ENCODE results near the gene SF3B1.

The SF3B1 gene

DNA sequence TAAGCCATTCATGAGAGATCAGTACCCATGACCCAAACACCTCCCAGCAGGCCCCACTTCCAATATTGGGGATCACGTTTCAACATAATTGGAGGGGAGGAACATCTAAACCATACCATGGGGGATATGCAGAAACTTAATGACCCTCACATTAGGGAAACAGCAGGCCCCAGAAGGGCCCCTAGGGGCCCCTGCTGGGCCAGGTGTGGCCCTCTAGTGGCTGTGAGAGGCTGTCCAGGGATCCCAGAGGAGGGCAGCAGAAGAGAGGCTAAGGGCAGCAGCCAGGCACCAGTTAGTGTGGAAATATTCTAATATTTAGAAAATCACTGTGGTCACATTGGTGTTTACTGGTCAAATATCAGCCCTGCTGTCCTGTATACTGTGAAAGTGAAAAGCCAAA lies 75.0 kb downstream of the SF3B1 start:
- no peak for DNase-seq (ENCODE audit: low read depth)
- TF ChIP-seq, protein P1, sequence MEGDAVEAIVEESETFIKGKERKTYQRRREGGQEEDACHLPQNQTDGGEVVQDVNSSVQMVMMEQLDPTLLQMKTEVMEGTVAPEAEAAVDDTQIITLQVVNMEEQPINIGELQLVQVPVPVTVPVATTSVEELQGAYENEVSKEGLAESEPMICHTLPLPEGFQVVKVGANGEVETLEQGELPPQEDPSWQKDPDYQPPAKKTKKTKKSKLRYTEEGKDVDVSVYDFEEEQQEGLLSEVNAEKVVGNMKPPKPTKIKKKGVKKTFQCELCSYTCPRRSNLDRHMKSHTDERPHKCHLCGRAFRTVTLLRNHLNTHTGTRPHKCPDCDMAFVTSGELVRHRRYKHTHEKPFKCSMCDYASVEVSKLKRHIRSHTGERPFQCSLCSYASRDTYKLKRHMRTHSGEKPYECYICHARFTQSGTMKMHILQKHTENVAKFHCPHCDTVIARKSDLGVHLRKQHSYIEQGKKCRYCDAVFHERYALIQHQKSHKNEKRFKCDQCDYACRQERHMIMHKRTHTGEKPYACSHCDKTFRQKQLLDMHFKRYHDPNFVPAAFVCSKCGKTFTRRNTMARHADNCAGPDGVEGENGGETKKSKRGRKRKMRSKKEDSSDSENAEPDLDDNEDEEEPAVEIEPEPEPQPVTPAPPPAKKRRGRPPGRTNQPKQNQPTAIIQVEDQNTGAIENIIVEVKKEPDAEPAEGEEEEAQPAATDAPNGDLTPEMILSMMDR (IDR thresholded peaks at IDR 0.05; ENCODE audit: low read depth, low read length, missing control alignments): no peak
- in situ Hi-C loops (cut with HindIII; ENCODE audit: low sequenced_read_pairs): loop anchor here (5.0 kb wide), 1 partner anchor 78 kb away; no protein-coding TSS in a partner anchor
- H3K4me3 ChIP-seq (ENCODE audit: low read depth, low read length): no peak overlapping the region

DNA sequence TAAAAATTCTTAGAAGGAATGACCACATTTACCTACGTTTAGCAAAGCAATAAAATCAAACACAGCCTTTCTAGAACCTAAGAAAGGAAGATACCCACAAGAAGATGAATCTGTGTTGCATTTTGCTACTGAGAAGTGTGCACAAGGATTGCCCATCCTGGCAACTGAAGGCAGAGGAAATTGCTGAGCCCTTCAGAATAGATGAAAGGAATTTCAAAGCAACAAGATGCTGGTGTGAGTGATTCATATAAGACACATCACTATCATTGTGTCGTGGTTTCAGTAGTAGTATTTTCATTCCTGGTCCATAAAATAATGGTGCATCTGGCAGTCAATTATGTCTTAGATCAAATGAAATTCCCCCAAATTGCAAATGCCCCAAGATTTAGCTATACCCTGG lies 75.9 kb downstream of the SF3B1 start:
- no peak for DNase-seq (ENCODE audit: low read depth)
- in situ Hi-C loops (cut with HindIII; ENCODE audit: low sequenced_read_pairs): loop anchor here (5.0 kb wide), 1 partner anchor 77 kb away; no protein-coding TSS in a partner anchor
- TF ChIP-seq, protein P1 (IDR thresholded peaks at IDR 0.05; ENCODE audit: low read depth, low read length, missing control alignments): no peak
- no peak overlapping the region for H3K4me3 ChIP-seq (ENCODE audit: low read depth, low read length)

DNA sequence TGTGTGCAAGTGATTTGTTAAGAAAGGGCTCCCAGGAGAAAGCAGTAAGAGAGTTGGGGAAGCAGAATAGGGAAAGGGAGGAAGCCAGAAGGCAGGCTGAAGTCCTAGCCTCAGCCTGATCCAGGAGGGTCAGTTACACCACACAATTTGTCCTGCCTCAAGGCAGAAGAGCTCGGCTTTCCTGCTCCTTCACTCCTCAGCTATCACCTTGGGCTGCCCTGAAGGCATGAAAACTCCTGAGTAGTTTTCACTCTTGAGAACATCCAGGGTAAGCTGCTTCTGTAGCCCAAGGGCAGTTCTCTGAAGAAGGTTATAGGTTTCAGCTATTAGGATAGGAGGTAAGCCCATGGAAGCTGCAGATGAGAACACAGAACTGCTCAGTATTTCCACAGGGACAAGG lies 76.8 kb downstream of the SF3B1 start:
- DNase-seq (ENCODE audit: low read depth): no peak
- H3K4me3 ChIP-seq (ENCODE audit: low read depth, low read length): no peak overlapping the region
- in situ Hi-C loops (cut with HindIII; ENCODE audit: low sequenced_read_pairs): loop anchor here (5.0 kb wide), 1 partner anchor 76 kb away; no protein-coding TSS in a partner anchor
- TF ChIP-seq, protein P1 (IDR thresholded peaks at IDR 0.05; ENCODE audit: low read depth, low read length, missing control alignments): no peak

DNA sequence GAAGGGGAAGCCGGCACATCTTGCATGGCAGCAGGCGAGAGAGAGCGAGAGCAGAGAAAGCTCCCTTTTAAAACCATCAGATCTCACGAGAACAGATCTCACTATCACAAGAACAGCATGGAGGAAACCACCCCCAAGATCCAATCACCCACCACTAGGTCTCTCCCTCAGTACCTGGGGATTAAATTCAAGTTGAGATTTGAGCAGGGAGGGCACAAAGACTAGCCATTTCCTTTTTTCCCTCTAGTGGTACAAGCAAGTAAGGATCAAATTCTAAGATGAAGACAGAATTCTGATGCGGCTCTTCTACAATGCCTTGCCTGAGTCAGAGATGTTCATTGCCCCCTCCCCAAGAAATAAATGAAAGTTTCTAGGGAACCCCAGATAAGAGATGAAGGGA lies 78.7 kb downstream of the SF3B1 start:
- TF ChIP-seq, protein P1 (IDR thresholded peaks at IDR 0.05; ENCODE audit: low read depth, low read length, missing control alignments): peak; percentile 51
- in situ Hi-C loops (cut with HindIII; ENCODE audit: low sequenced_read_pairs): loop anchor here (5.0 kb wide), 1 partner anchor 74 kb away; no protein-coding TSS in a partner anchor
- no peak for DNase-seq (ENCODE audit: low read depth)
- no peak overlapping the region for H3K4me3 ChIP-seq (ENCODE audit: low read depth, low read length)

DNA sequence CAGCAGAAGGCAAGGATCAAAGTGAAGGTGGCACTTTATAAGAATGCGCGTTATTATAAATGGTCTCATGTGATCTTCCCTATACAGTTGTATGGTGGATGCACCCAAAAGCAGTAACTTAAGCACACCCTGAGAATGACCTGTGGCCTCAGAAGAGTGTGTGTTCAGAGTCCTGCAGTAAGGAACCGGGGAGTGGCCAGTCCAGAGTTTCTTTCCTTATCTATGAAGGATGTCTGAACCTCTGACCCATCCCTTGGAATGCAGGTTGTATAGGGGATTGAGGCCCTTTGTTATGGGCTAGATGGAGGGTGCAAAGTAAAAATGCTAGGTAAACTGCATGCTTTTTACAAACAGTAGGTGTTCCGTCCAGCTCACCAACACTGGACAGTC lies 80.7 kb downstream of the SF3B1 start:
- DNase-seq (ENCODE audit: low read depth): no peak
- TF ChIP-seq, protein P1 (IDR thresholded peaks at IDR 0.05; ENCODE audit: low read depth, low read length, missing control alignments): no peak
- in situ Hi-C loops (cut with HindIII; ENCODE audit: low sequenced_read_pairs): no loop called here

DNA sequence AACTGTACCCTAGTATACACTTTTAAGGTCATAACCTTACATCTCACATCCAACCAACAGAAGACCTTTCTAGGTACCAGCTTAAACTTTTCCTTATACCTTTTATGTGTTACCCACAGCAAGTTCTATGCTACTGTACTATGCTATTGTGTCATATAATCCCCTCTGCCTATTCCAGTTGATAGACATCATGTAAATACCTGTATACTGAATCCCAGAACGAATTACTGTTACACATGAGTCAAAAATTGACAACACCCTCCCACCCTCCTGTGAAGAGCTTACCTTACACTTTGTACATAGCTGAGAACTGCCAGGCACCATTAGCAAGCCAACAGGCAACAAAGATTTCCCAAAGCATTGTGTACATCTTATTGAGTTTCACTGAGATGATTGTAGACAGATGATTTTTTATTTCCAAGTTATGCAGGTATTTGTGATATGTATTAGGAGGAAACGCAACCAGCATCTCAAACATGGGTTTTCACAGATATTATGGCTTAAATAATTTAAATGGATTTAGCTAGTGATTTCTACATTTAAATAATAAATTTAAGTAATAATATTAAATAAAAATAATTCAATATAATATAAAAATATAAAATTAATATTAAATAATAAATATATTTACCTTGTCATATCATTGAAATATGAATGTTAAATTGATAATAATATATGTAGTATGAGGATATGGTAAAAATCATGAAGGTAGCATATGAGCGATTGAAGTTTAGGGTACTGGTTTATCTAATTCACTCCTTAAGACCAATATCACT lies 81.2 kb downstream of the SF3B1 start:
- DNase-seq (ENCODE audit: low read depth): no peak

More for the DNA sequence above, 80.7 kb downstream of the SF3B1 start:
- no peak overlapping the region for H3K4me3 ChIP-seq (ENCODE audit: low read depth, low read length)

More for the DNA sequence above, 81.2 kb downstream of the SF3B1 start:
- no peak overlapping the region for H3K4me3 ChIP-seq (ENCODE audit: low read depth, low read length)
- TF ChIP-seq, protein P1 (IDR thresholded peaks at IDR 0.05; ENCODE audit: low read depth, low read length, missing control alignments): no peak
- in situ Hi-C loops (cut with HindIII; ENCODE audit: low sequenced_read_pairs): no loop called here

All from astrocyte of the cerebellum (primary cell).